PC-3 (cell line): Measurements from ENCODE around the gene TFDP1. TPM values are rescaled to one million over a fixed set of nuclear protein-coding genes. Genes with fewer than 3 reads are reported as not detected.
"Not testable (repeated sequence)": the region's sequence is repeated elsewhere in the genome, so short reads cannot be mapped to it uniquely, and the experiment has no call there.

ENCODE experiments used
- ATAC-seq: fragments of 200-7000 bp; cut with Tn5 transposase; 2 replicates; pipeline ENCODE4 v1.9.1; 2020; ENCODE audit warnings: mild to moderate bottlenecking, moderate library complexity
- BruUV-seq: library from RNA; stranded (reverse); fragments of 400-500 nt; replicated peaks from 2 replicates; lab custom pipeline; 2021; lab: Mats Ljungman, UMichigan
- CTCF ChIA-PET: fragments of 300-600 bp; sonication (Branson Sonifier 250); formaldehyde crosslinking; loops from one replicate; lab custom pipeline; 2022; ENCODE audit warnings: antibody characterized with exemption; lab: Charles Lee
- POLR2A ChIA-PET: fragments of 300-600 bp; sonication (Branson Sonifier 250); formaldehyde crosslinking; loops from one replicate; lab custom pipeline; 2022; ENCODE audit warnings: antibody characterized with exemption; ENCODE audit not compliant: unreplicated experiment; lab: Charles Lee
- DNase-seq: peaks from one replicate; pipeline ENCODE4 v3.0.0-alpha.2; 2015
- H2AFZ ChIP-seq: fragments of 300-600 bp; sonication (generic); 2 replicates; pipeline ENCODE4 v1.6.0; 2016; ENCODE audit warnings: antibody characterized with exemption, low read length
- H3F3A ChIP-seq: fragments of 300-600 bp; sonication (generic); one replicate; pipeline ENCODE4 v1.6.0; 2017; ENCODE audit warnings: antibody characterized with exemption, low read length, control low read depth, mild to moderate bottlenecking; ENCODE audit not compliant: unreplicated experiment
- H3K27ac ChIP-seq: fragments of 300-600 bp; sonication (generic); 2 replicates; pipeline ENCODE4 v1.5.1; 2016; ENCODE audit warnings: mild to moderate bottlenecking, low read length
- H3K27me3 ChIP-seq: fragments of 300-600 bp; sonication (generic); 2 replicates; pipeline ENCODE4 v1.6.1; 2016; ENCODE audit warnings: low read length, mixed read lengths
- H3K36me3 ChIP-seq: fragments of 300-600 bp; sonication (generic); 2 replicates; pipeline ENCODE4 v1.6.1; 2016; ENCODE audit warnings: low read depth, mixed run types, low read length, mixed read lengths
- H3K4me1 ChIP-seq: fragments of 300-600 bp; sonication (generic); 2 replicates; pipeline ENCODE4 v1.5.1; 2016; ENCODE audit warnings: low read length; ENCODE audit not compliant: insufficient read depth
- H3K4me2 ChIP-seq: fragments of 300-600 bp; sonication (generic); 2 replicates; pipeline ENCODE4 v1.6.0; 2016; ENCODE audit warnings: low read length
- H3K4me3 ChIP-seq: fragments of 300-600 bp; sonication (generic); 2 replicates; pipeline ENCODE4 v1.5.1; 2016; ENCODE audit warnings: mild to moderate bottlenecking, low read length, mixed read lengths
- H3K79me2 ChIP-seq: fragments of 300-600 bp; sonication (generic); 2 replicates; pipeline ENCODE4 v1.6.1; 2017; ENCODE audit warnings: low read length, mixed read lengths
- H3K9ac ChIP-seq: fragments of 300-600 bp; sonication (generic); 2 replicates; pipeline ENCODE4 v1.6.0; 2016; ENCODE audit warnings: mild to moderate bottlenecking, low read length
- H3K9me2 ChIP-seq: fragments of 300-600 bp; sonication (generic); replicated peaks from 2 replicates; pipeline ENCODE4 v1.6.1; 2016; ENCODE audit warnings: mixed run types, low read length, mixed read lengths
- H3K9me3 ChIP-seq: fragments of 300-600 bp; sonication (generic); 2 replicates; pipeline ENCODE4 v1.6.1; 2016; ENCODE audit warnings: low read length, mixed read lengths
- H4K20me1 ChIP-seq: fragments of 300-600 bp; sonication (generic); 2 replicates; pipeline ENCODE4 v1.6.1; 2016; ENCODE audit warnings: low read length, mixed read lengths
- EZH2 ChIP-seq: fragments of 300-600 bp; sonication (generic); IDR thresholded peaks from one replicate; pipeline ENCODE4 v1.6.1; 2017; ENCODE audit warnings: antibody characterized with exemption, mild to moderate bottlenecking, low read length; ENCODE audit not compliant: unreplicated experiment
- EZH2phosphoT487 ChIP-seq: fragments of 300-600 bp; sonication (generic); IDR thresholded peaks from 2 replicates; pipeline ENCODE4 v1.6.1; 2018; ENCODE audit warnings: mild to moderate bottlenecking, antibody characterized with exemption, low read length, borderline replicate concordance
- intact Hi-C: fragments of 100-400 bp; cut with micrococcal nuclease; formaldehyde crosslinking; loops from 2 replicates; pipeline ENCODE4 v1.9.0; 2023
- total RNA-seq: library from RNA; depleted of rRNA; stranded (reverse); fragments of >200 nt; gene quantifications from 2 replicates; pipeline ENCODE4 v1.2.3, GENCODE V29; 2014
- TF ChIP-seq, protein P1 (sequence below): fragments of 300-600 bp; sonication (generic); conservative IDR thresholded peaks from 2 replicates; pipeline ENCODE4 v1.5.1; 2017; ENCODE audit warnings: antibody characterized with exemption, low read depth, mild to moderate bottlenecking, low read length

Gene TFDP1
- total RNA-seq, 1 experiment from 2014 or later: 89.5 TPM

GRCh38 chr13:113621498-113621897, 36.9 kb downstream of the TFDP1 start:
- intact Hi-C loops, ATAC-seq, BruUV-seq, CTCF ChIA-PET, H3F3A ChIP-seq, H3K4me3 ChIP-seq, H3K27me3 ChIP-seq, H4K20me1 ChIP-seq, H3K9ac ChIP-seq, POLR2A ChIA-PET, H3K4me2 ChIP-seq, H2AFZ ChIP-seq, H3K9me2 ChIP-seq, H3K4me1 ChIP-seq, H3K27ac ChIP-seq, H3K9me3 ChIP-seq: not testable (repeated sequence)
- peaks cover 53% of the 10 kb centered on the region for H3K79me2 ChIP-seq
- TF ChIP-seq, protein P1, sequence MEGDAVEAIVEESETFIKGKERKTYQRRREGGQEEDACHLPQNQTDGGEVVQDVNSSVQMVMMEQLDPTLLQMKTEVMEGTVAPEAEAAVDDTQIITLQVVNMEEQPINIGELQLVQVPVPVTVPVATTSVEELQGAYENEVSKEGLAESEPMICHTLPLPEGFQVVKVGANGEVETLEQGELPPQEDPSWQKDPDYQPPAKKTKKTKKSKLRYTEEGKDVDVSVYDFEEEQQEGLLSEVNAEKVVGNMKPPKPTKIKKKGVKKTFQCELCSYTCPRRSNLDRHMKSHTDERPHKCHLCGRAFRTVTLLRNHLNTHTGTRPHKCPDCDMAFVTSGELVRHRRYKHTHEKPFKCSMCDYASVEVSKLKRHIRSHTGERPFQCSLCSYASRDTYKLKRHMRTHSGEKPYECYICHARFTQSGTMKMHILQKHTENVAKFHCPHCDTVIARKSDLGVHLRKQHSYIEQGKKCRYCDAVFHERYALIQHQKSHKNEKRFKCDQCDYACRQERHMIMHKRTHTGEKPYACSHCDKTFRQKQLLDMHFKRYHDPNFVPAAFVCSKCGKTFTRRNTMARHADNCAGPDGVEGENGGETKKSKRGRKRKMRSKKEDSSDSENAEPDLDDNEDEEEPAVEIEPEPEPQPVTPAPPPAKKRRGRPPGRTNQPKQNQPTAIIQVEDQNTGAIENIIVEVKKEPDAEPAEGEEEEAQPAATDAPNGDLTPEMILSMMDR: peak; percentile 36; the same call in 1 of the 2 replicates
- H3K36me3 ChIP-seq: peaks cover 19% of the 10 kb centered on the region; the same call in 1 of the 2 replicates
- peak; percentile 11 for DNase-seq

- H3F3A ChIP-seq, DNase-seq, BruUV-seq, CTCF ChIA-PET, H3K9me3 ChIP-seq, H2AFZ ChIP-seq, H3K4me1 ChIP-seq, H4K20me1 ChIP-seq, H3K9ac ChIP-seq, H3K4me3 ChIP-seq, H3K4me2 ChIP-seq, H3K9me2 ChIP-seq, H3K27me3 ChIP-seq, POLR2A ChIA-PET, H3K27ac ChIP-seq, intact Hi-C loops, ATAC-seq: not testable (repeated sequence)
- H3K36me3 ChIP-seq: peaks cover 19% of the 10 kb centered on the region; the same call in 1 of the 2 replicates
- peaks cover 53% of the 10 kb centered on the region for H3K79me2 ChIP-seq
Measured at GRCh38 chr13:113621986-113622550, 37.5 kb downstream of the TFDP1 start.

GRCh38 chr13:113622791-113623490, 38.4 kb downstream of the TFDP1 start:
- H3K4me2 ChIP-seq: no peak overlapping the region
- H3K9ac ChIP-seq: no peak overlapping the region
- H3K9me3 ChIP-seq: no peaks in the 10 kb centered on the region
- H3K4me1 ChIP-seq: no peaks in the 10 kb centered on the region
- H3K27ac ChIP-seq: no peak overlapping the region
- H4K20me1 ChIP-seq: no peaks in the 10 kb centered on the region
- no peaks in the 10 kb centered on the region for H3K9me2 ChIP-seq
- H3K79me2 ChIP-seq: peaks cover 52% of the 10 kb centered on the region
- DNase-seq (no peak), ATAC-seq (no peak)
- H3K4me3 ChIP-seq: no peak overlapping the region
- H3F3A ChIP-seq: no peaks in the 10 kb centered on the region
- H3K36me3 ChIP-seq: peaks cover 19% of the 10 kb centered on the region; the same call in 1 of the 2 replicates
- H3K27me3 ChIP-seq: no peaks in the 10 kb centered on the region
- CTCF ChIA-PET: no interaction called here
- POLR2A ChIA-PET: no interaction called here
- BruUV-seq: no TSS peak
- intact Hi-C loops: no loop called here
- H2AFZ ChIP-seq: no peak overlapping the region
- no peak for TF ChIP-seq EZH2
- TF ChIP-seq, protein P1: no peak
- TF ChIP-seq EZH2phosphoT487: no peak
